GM12872 (cell line): ENCODE measurements around the gene ATCAY.

Experiments
- CTCF ChIP-seq: IDR thresholded peaks from 3 replicates; pipeline ENCODE4 v1.5.1; 2011; ENCODE audit warnings: low read depth, mild to moderate bottlenecking, low read length, moderate library complexity; ENCODE audit not compliant: insufficient read depth

ATCAY gene

DNA sequence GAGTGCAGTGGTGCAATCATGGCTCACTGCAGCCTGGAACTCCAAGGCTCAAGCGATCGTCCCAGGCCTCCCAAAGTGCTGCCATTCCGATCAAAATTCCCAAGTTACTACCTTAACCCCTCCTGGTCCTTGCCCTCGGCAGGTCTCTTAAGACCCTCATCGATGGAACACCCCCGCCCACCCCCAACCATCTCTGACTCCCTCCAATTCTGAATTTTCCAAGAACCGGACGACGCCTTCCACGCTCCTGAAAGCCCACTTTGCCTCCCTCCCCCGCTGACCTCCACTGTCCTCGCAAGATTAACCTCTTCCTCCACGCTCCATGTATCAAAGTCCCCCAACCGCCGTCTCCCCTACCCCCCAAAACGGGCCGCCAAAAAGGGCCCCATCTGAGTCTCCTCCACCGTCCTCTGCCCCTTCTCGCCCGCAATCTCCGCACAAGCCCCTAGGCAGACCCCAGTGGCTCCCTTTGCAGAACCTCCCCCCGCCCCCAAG, 89.9 kb downstream of the ATCAY start:
- TF ChIP-seq CTCF: no peak

DNA sequence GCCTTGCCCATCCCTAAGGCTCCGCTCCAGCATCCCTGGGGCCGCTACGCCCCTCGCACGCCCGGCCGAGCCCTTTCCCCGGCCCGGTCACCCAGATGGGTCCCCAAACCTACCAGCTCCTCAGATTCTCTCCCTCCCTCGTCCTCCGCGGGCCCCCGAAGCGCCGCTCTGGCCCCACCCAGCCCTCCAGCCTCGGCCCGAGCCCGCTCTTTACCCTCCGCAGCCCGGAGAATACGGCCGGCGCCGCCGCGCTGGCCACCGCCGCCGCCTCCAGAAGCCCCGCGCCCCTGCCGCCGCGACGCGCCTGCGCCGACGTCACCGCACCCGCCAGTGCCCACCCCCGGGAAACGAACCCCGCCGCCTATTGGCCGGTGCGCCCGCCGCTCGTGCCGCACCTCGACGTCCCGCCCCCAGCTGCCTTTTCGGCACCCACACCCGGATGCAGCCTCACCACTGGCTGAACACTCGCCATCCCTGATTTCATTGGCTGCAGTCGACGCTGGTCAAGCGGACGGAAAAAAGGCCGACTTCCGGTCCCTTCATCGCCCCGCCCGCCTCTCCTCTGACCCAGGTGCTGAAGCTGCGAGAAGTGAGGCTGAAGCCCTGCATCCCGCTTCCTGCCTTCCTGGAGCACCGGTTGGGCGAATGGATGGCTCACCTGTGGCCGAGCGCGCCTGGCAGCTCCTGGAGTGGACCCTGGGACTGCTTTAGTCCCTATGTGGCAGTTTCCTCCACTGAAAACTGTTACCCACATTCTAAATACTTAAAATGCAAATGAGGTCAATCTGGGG, 90.5 kb downstream of the ATCAY start, which contains the start of gene DAPK3:
Gene DAPK3 (minus strand): TSS at position 292 of the 791 bp plus-strand sequence. CDS start 1,364 bp downstream, outside the sequence.
- TF ChIP-seq CTCF: no peak

GRCh38 chr19:3975144-3975543, 94.7 kb downstream of the ATCAY start:
- no peak for TF ChIP-seq CTCF

- TF ChIP-seq CTCF: no peak
Measured at GRCh38 chr19:3975637-3976087, 95.2 kb downstream of the ATCAY start.

DNA sequence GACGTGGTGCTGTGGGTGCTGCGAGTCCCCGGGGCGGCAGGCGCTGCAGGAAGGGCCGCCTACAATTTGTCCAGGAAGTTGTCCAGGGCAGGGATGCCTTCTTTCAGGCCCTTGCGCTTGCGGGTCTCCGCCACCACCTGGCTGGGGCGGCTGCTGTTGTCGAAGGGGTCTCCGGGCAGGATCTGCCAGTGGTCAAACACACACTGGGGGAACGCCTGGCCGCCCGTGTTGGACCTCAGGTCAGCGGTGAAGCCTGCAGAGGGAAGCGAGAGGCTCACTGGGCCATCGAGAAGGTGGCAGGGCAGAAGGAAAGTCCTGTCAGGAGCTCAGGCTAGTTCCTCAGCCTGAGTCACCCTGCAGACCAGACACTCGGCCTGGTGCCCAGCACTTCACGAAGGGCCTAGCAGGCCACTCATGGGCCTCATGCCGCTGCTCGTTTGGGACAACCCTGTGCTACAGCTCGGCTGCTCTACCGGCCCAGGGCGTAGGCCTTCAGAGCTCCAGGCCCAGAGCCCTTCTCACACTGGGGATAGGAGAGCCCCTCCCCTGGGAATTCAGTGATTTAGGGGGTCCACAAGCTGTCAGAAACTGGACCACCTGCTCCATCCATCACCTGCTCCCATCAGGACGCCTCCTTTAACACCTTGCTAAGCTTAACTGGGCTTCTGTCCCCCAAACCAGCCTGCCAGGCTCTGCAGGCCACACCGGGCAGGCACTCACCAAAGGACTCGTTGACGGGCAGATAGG, 96.2 kb downstream of the ATCAY start:
- no peak for TF ChIP-seq CTCF
